RWPE2 (cell line): ENCODE measurements around the gene CCN6.
"Not testable (repeated sequence)": the region's sequence is repeated elsewhere in the genome, so short reads cannot be mapped to it uniquely, and the experiment has no call there.

ENCODE experiments used
- ATAC-seq: fragments of 200-7000 bp; cut with Tn5 transposase; 3 replicates; pipeline ENCODE4 v1.9.1; 2021; ENCODE audit warnings: low read depth
- DNase-seq: peaks from one replicate; pipeline ENCODE4 v3.0.0-alpha.2; 2020; ENCODE audit warnings: low spot score
- H3K27ac ChIP-seq: fragments of 450-650 bp; 2 replicates; pipeline ENCODE4 v1.5.1; 2017; ENCODE audit warnings: mild to moderate bottlenecking; ENCODE audit not compliant: poor library complexity, severe bottlenecking
- H3K27me3 ChIP-seq: fragments of 250-450 bp; sonication (Bioruptor Pico); 2 replicates; pipeline ENCODE4 v1.5.1; 2021; ENCODE audit warnings: mild to moderate bottlenecking, moderate library complexity; ENCODE audit not compliant: insufficient read depth, poor library complexity, severe bottlenecking
- H3K36me3 ChIP-seq: fragments of 250-450 bp; sonication (Bioruptor Pico); 2 replicates; pipeline ENCODE4 v1.5.1; 2020; ENCODE audit warnings: low read depth, mild to moderate bottlenecking, moderate library complexity
- H3K4me1 ChIP-seq: fragments of 250-450 bp; sonication (Bioruptor Pico); 2 replicates; pipeline ENCODE4 v1.5.1; 2021; ENCODE audit warnings: mild to moderate bottlenecking, moderate library complexity; ENCODE audit not compliant: insufficient read depth, poor library complexity, severe bottlenecking
- H3K4me3 ChIP-seq: fragments of 250-450 bp; sonication (Bioruptor Pico); 2 replicates; pipeline ENCODE4 v1.5.1; 2021; ENCODE audit warnings: mild to moderate bottlenecking, moderate library complexity; ENCODE audit not compliant: severe bottlenecking
- H3K9me3 ChIP-seq: fragments of 250-450 bp; sonication (Bioruptor Pico); 2 replicates; pipeline ENCODE4 v1.5.1; 2021; ENCODE audit warnings: mild to moderate bottlenecking, moderate library complexity; ENCODE audit not compliant: severe bottlenecking
- TF ChIP-seq, protein P1 (sequence below): fragments of 450-650 bp; IDR thresholded peaks from one replicate; pipeline ENCODE4 v1.5.1; 2017; ENCODE audit warnings: mild to moderate bottlenecking, moderate library complexity; ENCODE audit not compliant: poor library complexity, severe bottlenecking

The CCN6 gene

DNA sequence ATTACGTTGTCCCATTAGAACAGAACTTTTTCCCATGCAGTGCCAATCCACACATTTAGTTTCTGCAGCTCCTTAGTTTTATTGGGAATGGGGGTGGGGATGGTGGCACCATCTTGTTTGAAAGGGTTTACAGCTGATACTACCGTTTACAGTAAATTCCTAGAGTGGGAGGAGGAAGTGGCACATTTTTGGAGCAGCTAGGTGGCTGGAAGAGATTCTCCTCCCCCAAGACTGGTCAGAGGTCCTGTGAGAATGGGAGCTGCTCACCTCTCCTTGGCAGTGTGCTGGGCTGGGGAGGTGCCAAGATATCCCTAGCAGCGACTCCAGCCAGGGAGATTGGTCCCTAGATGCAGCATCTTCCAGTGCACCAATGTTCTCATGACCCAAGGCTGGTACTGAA is 12.4 kb upstream of the CCN6 start:
- H3K9me3 ChIP-seq = no peaks in the 10 kb centered on the region
- no peaks in the 10 kb centered on the region for H3K27me3 ChIP-seq
- no peak overlapping the region for H3K27ac ChIP-seq
- DNase-seq = no peak
- TF ChIP-seq, protein P1, sequence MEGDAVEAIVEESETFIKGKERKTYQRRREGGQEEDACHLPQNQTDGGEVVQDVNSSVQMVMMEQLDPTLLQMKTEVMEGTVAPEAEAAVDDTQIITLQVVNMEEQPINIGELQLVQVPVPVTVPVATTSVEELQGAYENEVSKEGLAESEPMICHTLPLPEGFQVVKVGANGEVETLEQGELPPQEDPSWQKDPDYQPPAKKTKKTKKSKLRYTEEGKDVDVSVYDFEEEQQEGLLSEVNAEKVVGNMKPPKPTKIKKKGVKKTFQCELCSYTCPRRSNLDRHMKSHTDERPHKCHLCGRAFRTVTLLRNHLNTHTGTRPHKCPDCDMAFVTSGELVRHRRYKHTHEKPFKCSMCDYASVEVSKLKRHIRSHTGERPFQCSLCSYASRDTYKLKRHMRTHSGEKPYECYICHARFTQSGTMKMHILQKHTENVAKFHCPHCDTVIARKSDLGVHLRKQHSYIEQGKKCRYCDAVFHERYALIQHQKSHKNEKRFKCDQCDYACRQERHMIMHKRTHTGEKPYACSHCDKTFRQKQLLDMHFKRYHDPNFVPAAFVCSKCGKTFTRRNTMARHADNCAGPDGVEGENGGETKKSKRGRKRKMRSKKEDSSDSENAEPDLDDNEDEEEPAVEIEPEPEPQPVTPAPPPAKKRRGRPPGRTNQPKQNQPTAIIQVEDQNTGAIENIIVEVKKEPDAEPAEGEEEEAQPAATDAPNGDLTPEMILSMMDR = no peak
- H3K36me3 ChIP-seq = no peaks in the 10 kb centered on the region
- no peak for ATAC-seq
- H3K4me1 ChIP-seq = peaks cover 3% of the 10 kb centered on the region
- H3K4me3 ChIP-seq = no peak overlapping the region

DNA sequence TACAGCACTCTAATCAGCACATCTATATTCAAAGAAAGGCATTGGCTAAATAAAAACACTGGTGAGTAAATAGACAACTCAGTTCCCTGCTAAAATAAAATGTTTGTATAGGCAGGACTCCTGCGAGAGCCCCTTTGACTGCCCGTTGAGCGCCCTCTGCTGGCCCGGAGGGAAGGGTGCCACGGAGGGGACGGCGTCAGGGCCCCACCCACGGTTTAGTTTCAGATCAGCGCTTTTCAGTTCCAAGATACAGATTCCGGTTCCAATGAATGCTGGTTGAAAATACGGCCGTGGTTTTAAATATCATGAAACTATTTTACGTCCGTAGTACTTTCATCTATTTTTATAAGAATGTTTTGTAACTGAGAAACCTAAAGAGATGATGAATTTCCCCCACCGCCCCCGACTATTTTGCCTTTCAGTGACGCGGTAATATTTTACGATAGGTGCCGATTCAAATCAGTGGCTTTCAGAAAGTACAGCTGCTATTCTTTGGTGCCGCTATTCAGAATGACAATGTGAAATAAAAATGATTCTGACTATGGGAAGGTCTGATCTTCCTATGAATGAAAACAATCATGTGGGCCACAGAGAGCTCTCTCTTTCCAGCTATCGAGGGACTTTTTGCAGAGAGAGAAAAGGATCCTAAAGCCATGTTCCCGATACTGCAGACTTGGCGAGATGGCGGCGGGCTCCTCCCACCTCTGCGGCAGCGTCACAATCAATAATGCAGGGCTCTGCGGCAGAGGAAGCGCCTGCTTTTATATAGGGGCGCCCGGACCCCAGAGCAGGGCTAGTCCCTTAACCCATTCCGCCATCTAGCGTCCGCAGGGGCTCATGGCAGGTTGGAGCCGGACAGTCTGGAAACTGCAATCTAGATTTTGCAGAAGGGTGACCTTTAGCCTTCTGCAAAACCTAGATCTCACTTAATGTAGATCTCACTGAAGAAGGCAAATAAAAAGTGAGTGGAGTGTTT is 10.6 kb upstream of the CCN6 start:
- Histone ChIP-seq H3K9me3 (no peaks in the 10 kb centered on the region), H3K4me1 (peaks cover under 1% of the 10 kb centered on the region), H3K27me3 (no peaks in the 10 kb centered on the region), H3K4me3 (peak overlapping the region; percentile 50), H3K36me3 (no peaks in the 10 kb centered on the region), H3K27ac (peak overlapping the region; percentile 52)
- ATAC-seq (peak; percentile 98), DNase-seq (peak; percentile 92)
- TF ChIP-seq, protein P1 = peak; percentile 95

DNA sequence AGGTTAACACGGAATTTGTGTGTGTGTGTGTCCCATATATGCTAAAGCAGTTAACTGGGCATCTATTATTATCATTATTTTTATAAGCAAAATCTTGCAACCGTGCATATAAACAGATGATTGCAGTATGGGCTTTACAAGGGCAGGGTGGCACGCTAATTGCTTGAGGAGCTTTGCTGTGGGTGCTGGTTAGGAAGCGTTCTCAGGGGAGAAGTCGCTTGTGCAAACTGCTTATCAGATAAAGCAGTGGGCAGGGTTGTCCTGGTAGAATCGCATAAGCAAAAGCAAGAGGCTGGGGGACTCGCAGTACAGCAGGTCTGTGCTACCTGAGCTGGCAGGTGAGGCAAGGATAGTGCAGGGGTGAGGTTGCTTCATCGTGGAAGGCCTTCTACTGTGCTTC is 9.7 kb upstream of the CCN6 start:
- Histone ChIP-seq H3K4me1 (no peaks in the 10 kb centered on the region), H3K4me3 (no peak overlapping the region), H3K9me3 (no peaks in the 10 kb centered on the region), H3K36me3 (no peaks in the 10 kb centered on the region), H3K27me3 (no peaks in the 10 kb centered on the region), H3K27ac (no peak overlapping the region)
- no peak for ATAC-seq
- TF ChIP-seq, protein P1 = no peak
- DNase-seq = no peak

DNA sequence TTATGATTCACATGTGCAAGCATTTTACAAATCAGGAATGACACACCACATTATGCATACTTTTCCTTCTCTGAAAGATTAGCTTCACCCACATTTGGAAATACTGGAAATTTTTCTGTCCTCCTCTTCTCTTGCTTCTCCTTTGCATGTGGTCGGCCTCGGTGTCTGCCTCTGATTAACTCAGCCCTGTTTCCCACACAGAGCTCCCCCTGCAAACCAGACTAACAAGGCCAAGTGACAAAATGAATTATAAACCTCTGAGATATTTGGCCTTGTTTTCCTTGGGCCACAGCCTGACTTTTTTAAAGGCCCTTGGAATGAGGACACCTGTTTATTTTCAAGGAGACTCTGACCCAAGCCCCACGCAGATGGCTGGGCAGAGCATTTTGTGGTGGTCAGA is 9.0 kb upstream of the CCN6 start:
- DNase-seq (no peak), ATAC-seq (no peak)
- no peaks in the 10 kb centered on the region for H3K4me1 ChIP-seq
- H3K9me3 ChIP-seq = no peaks in the 10 kb centered on the region
- H3K4me3 ChIP-seq = no peak overlapping the region
- no peak overlapping the region for H3K27ac ChIP-seq
- no peaks in the 10 kb centered on the region for H3K27me3 ChIP-seq
- H3K36me3 ChIP-seq = no peaks in the 10 kb centered on the region
- TF ChIP-seq, protein P1 = no peak

DNA sequence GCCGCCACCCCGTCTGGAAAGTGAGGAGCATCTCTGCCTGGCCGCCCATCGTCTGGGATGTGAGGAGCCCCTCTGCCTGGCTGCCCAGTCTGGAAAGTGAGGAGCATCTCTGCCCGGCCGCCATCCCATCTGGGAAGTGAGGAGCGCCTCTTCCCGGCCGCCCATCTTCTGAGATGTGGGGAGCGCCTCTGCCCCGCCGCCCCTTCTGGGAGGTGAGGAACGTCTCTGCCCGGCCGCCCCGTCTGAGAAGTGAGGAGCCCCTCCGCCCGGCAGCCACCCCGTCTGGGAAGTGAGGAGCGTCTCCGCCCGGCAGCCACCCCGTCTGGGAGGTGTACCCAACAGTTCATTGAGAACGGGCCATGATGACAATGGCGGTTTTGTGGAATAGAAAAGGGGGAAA is 6.4 kb upstream of the CCN6 start:
- H3K4me1 ChIP-seq, H3K9me3 ChIP-seq, H3K27ac ChIP-seq, DNase-seq, H3K4me3 ChIP-seq, H3K27me3 ChIP-seq, ATAC-seq, H3K36me3 ChIP-seq: not testable (repeated sequence)
